GM12878 (cell line): ENCODE measurements around the gene RUFY3.

Experiments
- BHLHE40 ChIP-seq, 2 experiments: fragments of 450-650 bp in 1 of 2; IDR thresholded peaks; 2 replicates each; pipeline ENCODE4 v1.6.1; 2011 to 2017; ENCODE audit warnings: low read depth in 2 of 2, borderline replicate concordance in 1 of 2, improper control_type of control experiment in 1 of 2, low read length in 1 of 2, mild to moderate bottlenecking in 1 of 2
- CREB1 ChIP-seq: IDR thresholded peaks from 2 replicates; pipeline ENCODE4 v1.6.1; 2012; ENCODE audit warnings: low read depth, mild to moderate bottlenecking, inconsistent platforms
- EED ChIP-seq: sonication (generic); IDR thresholded peaks from 2 replicates; pipeline ENCODE4 v1.6.1; 2016; ENCODE audit warnings: antibody characterized with exemption, low read depth
- EGR1 ChIP-seq, 2 experiments: IDR thresholded peaks; 1 replicate in 1 of 2; 2 replicates in 1 of 2; pipeline ENCODE4 v1.6.1; 2011 to 2012; ENCODE audit warnings: low read depth in 2 of 2, low read length in 2 of 2, borderline replicate concordance in 1 of 2, mild to moderate bottlenecking in 1 of 2, moderate library complexity in 1 of 2
- EZH2 ChIP-seq: IDR thresholded peaks from 2 replicates; pipeline ENCODE4 v1.6.1; 2012; ENCODE audit warnings: low read depth, mild to moderate bottlenecking, control low read depth, inconsistent platforms, low read length, borderline replicate concordance; ENCODE audit not compliant: control insufficient read depth
- MYC ChIP-seq: IDR thresholded peaks from 2 replicates; pipeline ENCODE4 v1.6.1; 2011; ENCODE audit warnings: mild to moderate bottlenecking, low read length, moderate library complexity, inconsistent platforms; ENCODE audit not compliant: insufficient read depth, insufficient replicate concordance, insufficient read length, severe bottlenecking
- NR2F1 ChIP-seq: fragments of 450-650 bp; conservative IDR thresholded peaks from 2 replicates; pipeline ENCODE4 v1.6.1; 2017; ENCODE audit warnings: mild to moderate bottlenecking
- RAD21 ChIP-seq: IDR thresholded peaks from 2 replicates; pipeline ENCODE4 v1.6.1; 2011; ENCODE audit warnings: mild to moderate bottlenecking, low read depth, low read length, moderate library complexity; ENCODE audit not compliant: insufficient read depth
- RCOR1 ChIP-seq: conservative IDR thresholded peaks from 2 replicates; pipeline ENCODE4 v1.6.1; 2012; ENCODE audit warnings: low read depth, low read length, improper control_type of control experiment
- RFX5 ChIP-seq: IDR thresholded peaks from 2 replicates; pipeline ENCODE4 v1.6.1; 2011; ENCODE audit warnings: low read depth, low read length, improper control_type of control experiment
- TARDBP ChIP-seq: IDR thresholded peaks from 2 replicates; pipeline ENCODE4 v1.6.1; 2016; ENCODE audit warnings: borderline replicate concordance
- ZBTB40 ChIP-seq: fragments of 450-650 bp; IDR thresholded peaks from 2 replicates; pipeline ENCODE4 v1.6.1; 2016; ENCODE audit warnings: mild to moderate bottlenecking, moderate library complexity, borderline replicate concordance

GRCh38 chr4:70674731-70675130 lies 47.0 kb upstream of the RUFY3 start:
- TF ChIP-seq MYC (no peak), EED (no peak), TARDBP (no peak), BHLHE40 (IDR thresholded peaks at IDR 0.05; ENCODE audit: borderline replicate concordance in 1 of 2, low read depth in 2 of 2, low read length in 1 of 2) (no peak), NR2F1 (no peak), EZH2 (no peak), EGR1 (IDR thresholded peaks at IDR 0.05; ENCODE audit: borderline replicate concordance in 1 of 2, low read depth in 2 of 2, low read length in 2 of 2) (no peak), RCOR1 (no peak), RFX5 (no peak), CREB1 (no peak), ZBTB40 (no peak), RAD21 (no peak)
